HL-60 (cell line): ENCODE measurements around the gene ERC2.

Source experiments
- DNase-seq, 2 experiments: peaks; one replicate each; pipeline ENCODE4 v3.0.0-alpha.2; 2010 to 2020; ENCODE audit warnings: low read depth in 1 of 2, low spot score in 1 of 2
- H3K27ac ChIP-seq: fragments of 250-450 bp; sonication (Bioruptor Pico); replicated peaks from 2 replicates; pipeline ENCODE4 v1.5.1; 2020; ENCODE audit warnings: mild to moderate bottlenecking, moderate library complexity
- H3K27me3 ChIP-seq: fragments of 250-450 bp; sonication (Bioruptor Pico); 2 replicates; pipeline ENCODE4 v1.5.1; 2021; ENCODE audit warnings: mild to moderate bottlenecking, moderate library complexity; ENCODE audit not compliant: insufficient read depth, poor library complexity, severe bottlenecking
- H3K4me3 ChIP-seq: replicated peaks from 2 replicates; pipeline ENCODE4 v1.5.1; 2011; ENCODE audit warnings: mild to moderate bottlenecking, control low read depth, low read length; ENCODE audit not compliant: insufficient read depth
- GABPA ChIP-seq: IDR thresholded peaks from 2 replicates; pipeline ENCODE4 v1.6.1; 2012; ENCODE audit warnings: low read depth
- POLR2AphosphoS5 ChIP-seq: IDR thresholded peaks from 2 replicates; pipeline ENCODE4 v1.6.1; 2012; ENCODE audit warnings: low read depth
- REST ChIP-seq: IDR thresholded peaks from 2 replicates; pipeline ENCODE4 v1.6.1; 2012; ENCODE audit warnings: low read depth; ENCODE audit not compliant: insufficient replicate concordance
- SPI1 ChIP-seq: IDR thresholded peaks from 2 replicates; pipeline ENCODE4 v1.6.1; 2012; ENCODE audit warnings: low read depth, mild to moderate bottlenecking, borderline replicate concordance
- TF ChIP-seq, protein P1 (sequence below): IDR thresholded peaks from one replicate; pipeline ENCODE4 v1.5.1; 2011; ENCODE audit warnings: low read length, control low read depth, inconsistent platforms; ENCODE audit not compliant: insufficient read depth

Gene ERC2

GRCh38 chr3:55723653-55724406 lies 744.4 kb downstream of the ERC2 start:
- no peak for DNase-seq
- Histone ChIP-seq H3K27ac (no peak overlapping the region), H3K27me3 (peaks cover 3% of the 10 kb centered on the region), H3K4me3 (no peak overlapping the region)
- TF ChIP-seq, protein P1, sequence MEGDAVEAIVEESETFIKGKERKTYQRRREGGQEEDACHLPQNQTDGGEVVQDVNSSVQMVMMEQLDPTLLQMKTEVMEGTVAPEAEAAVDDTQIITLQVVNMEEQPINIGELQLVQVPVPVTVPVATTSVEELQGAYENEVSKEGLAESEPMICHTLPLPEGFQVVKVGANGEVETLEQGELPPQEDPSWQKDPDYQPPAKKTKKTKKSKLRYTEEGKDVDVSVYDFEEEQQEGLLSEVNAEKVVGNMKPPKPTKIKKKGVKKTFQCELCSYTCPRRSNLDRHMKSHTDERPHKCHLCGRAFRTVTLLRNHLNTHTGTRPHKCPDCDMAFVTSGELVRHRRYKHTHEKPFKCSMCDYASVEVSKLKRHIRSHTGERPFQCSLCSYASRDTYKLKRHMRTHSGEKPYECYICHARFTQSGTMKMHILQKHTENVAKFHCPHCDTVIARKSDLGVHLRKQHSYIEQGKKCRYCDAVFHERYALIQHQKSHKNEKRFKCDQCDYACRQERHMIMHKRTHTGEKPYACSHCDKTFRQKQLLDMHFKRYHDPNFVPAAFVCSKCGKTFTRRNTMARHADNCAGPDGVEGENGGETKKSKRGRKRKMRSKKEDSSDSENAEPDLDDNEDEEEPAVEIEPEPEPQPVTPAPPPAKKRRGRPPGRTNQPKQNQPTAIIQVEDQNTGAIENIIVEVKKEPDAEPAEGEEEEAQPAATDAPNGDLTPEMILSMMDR: no peak
- no peak for TF ChIP-seq GABPA
- no peak for TF ChIP-seq SPI1
- TF ChIP-seq POLR2AphosphoS5: no peak

DNA sequence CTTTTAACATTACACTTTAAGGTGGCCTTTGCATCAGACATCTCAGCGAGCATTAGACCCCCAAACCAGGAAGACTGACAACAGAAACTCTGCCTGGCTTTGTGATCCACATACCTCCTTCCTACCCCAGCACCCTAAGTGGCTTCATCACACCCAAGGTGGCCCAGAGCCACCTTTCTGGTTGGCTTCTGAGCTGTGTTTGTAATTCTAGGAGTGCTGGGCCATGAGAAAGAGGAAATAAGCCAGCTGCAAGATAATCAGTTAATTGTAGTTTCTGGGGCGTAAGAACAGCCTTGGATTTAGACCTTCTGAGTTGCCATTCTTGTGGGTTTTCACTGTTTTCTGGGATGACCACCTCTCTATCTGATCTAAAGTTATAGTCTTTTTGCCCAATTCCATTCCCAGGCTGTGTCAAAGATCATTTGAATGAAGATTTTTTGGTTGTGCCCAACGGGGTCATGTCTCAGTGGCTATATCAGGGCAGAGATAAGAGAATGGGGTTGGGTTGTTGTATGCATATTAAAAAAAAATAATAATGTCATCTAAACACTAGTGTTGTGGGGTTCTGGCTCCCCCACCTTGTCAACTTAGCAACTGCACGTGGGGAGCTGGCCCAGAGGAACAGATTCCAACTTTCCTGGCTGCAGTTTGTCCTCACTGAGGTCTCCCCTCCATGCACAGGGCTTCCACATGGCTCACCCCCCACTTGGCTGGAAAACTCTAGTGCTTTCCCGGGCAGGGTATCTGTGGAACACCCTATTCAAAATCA lies 746.4 kb downstream of the ERC2 start:
- H3K4me3 ChIP-seq: no peak overlapping the region
- TF ChIP-seq POLR2AphosphoS5 (no peak), GABPA (no peak), REST (no peak), SPI1 (no peak)
- TF ChIP-seq, protein P1: no peak
- no peak overlapping the region for H3K27ac ChIP-seq
- no peak for DNase-seq
- peaks cover 3% of the 10 kb centered on the region for H3K27me3 ChIP-seq

GRCh38 chr3:55720614-55721013 lies 747.7 kb downstream of the ERC2 start:
- TF ChIP-seq REST: no peak
- no peak for TF ChIP-seq SPI1
- TF ChIP-seq, protein P1: no peak
- TF ChIP-seq GABPA: no peak
- no peak for TF ChIP-seq POLR2AphosphoS5
- no peak for DNase-seq
- Histone ChIP-seq H3K27me3 (no peaks in the 10 kb centered on the region), H3K4me3 (no peak overlapping the region), H3K27ac (no peak overlapping the region)
